Kidney epithelial cell (primary cell): ENCODE results near the gene CPPED1. TPM values are rescaled to one million over a fixed set of nuclear protein-coding genes. Genes with fewer than 3 reads are reported as not detected.
"Not testable (repeated sequence)": the region's sequence is repeated elsewhere in the genome, so short reads cannot be mapped to it uniquely, and the experiment has no call there.

Source experiments
- DNase-seq: peaks from one replicate; pipeline ENCODE4 v3.0.0-alpha.2; 2010; ENCODE audit warnings: low read depth
- H3K27me3 ChIP-seq: 2 replicates; pipeline ENCODE4 v1.6.0; 2011; ENCODE audit warnings: low read length; ENCODE audit not compliant: control insufficient read depth, insufficient read depth
- H3K36me3 ChIP-seq: 2 replicates; pipeline ENCODE4 v1.5.1; 2011; ENCODE audit warnings: low read length; ENCODE audit not compliant: control insufficient read depth, insufficient read depth
- H3K4me3 ChIP-seq: 2 replicates; pipeline ENCODE4 v1.5.1; 2011; ENCODE audit warnings: low read depth, mild to moderate bottlenecking, control low read depth, low read length
- total RNA-seq: library from RNA; depleted of rRNA; stranded (reverse); fragments of >200 nt; gene quantifications from 2 replicates; pipeline ENCODE4 v1.2.3, GENCODE V29; 2015
- TF ChIP-seq, protein P1 (sequence below): IDR thresholded peaks from 2 replicates; pipeline ENCODE4 v1.5.1; 2011; ENCODE audit warnings: mild to moderate bottlenecking, moderate library complexity, low read length, control low read depth, inconsistent platforms; ENCODE audit not compliant: insufficient read depth, poor library complexity, severe bottlenecking

The CPPED1 gene
- total RNA-seq, 1 donor from 2014 or later = 25.3 TPM

DNA sequence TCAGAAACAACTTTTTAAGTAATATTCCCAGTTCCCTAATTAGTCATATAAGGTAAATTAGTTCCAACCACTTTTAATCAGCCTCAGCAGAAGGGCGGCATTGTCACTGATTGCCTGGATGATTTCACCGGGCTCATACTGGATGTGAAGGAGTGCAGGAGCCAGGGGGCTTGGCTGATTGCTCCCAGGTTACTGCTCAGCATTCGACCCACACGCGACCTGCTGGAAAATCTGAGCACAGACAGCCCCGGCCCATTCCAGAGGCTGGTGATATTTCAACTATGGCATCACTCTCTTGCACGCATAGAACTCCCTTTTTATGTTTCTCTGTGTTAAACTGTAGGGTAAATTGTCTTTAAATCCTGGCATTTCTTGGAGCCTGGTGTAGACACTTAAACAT, 34.2 kb downstream of the CPPED1 start:
- no peaks in the 10 kb centered on the region for H3K36me3 ChIP-seq
- TF ChIP-seq, protein P1, sequence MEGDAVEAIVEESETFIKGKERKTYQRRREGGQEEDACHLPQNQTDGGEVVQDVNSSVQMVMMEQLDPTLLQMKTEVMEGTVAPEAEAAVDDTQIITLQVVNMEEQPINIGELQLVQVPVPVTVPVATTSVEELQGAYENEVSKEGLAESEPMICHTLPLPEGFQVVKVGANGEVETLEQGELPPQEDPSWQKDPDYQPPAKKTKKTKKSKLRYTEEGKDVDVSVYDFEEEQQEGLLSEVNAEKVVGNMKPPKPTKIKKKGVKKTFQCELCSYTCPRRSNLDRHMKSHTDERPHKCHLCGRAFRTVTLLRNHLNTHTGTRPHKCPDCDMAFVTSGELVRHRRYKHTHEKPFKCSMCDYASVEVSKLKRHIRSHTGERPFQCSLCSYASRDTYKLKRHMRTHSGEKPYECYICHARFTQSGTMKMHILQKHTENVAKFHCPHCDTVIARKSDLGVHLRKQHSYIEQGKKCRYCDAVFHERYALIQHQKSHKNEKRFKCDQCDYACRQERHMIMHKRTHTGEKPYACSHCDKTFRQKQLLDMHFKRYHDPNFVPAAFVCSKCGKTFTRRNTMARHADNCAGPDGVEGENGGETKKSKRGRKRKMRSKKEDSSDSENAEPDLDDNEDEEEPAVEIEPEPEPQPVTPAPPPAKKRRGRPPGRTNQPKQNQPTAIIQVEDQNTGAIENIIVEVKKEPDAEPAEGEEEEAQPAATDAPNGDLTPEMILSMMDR = no peak
- no peak overlapping the region for H3K4me3 ChIP-seq
- no peak for DNase-seq
- H3K27me3 ChIP-seq = no peaks in the 10 kb centered on the region

DNA sequence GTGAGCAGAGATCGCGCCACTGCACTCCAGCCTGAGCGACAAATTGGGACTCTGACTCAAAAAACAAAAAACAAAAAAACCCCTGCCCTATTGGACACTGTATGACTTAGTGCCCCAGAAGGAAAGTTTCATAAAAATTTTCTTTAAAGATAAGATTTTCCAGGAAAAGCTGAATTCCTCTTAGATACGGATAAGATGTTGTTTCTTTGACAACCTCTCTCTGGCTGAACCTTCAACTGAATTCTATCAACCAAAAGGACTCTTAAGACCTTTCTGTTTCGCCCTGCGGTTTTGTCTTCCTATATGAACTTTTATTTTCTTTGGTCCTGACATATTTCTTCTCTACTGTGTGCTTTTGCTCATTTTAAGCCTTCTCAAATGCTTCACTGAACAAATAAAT, 35.8 kb downstream of the CPPED1 start:
- TF ChIP-seq, protein P1 = no peak
- no peaks in the 10 kb centered on the region for H3K27me3 ChIP-seq
- DNase-seq = no peak
- no peak overlapping the region for H3K4me3 ChIP-seq
- H3K36me3 ChIP-seq = no peaks in the 10 kb centered on the region

DNA sequence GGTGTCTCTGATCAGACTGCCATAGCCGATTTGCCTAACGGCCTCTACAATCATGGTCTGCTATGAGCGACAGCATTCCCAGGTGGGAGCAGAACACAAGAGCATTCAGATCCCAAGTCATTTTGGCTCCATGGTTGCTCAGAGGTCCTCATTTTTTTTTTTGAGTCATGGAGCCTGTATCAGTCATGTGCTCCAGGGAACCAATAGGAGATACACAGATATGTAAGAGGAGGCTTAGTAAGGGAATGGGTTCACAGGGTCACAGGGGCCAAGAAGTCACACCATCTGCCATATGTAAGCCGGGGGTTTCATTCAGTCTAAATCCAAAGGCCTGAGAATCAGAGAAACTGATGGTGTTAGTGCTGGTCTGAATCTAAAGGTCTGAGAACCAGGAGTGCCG, 36.8 kb downstream of the CPPED1 start:
- Histone ChIP-seq H3K36me3 (no peaks in the 10 kb centered on the region), H3K27me3 (no peaks in the 10 kb centered on the region), H3K4me3 (no peak overlapping the region)
- no peak for DNase-seq
- TF ChIP-seq, protein P1 = no peak

DNA sequence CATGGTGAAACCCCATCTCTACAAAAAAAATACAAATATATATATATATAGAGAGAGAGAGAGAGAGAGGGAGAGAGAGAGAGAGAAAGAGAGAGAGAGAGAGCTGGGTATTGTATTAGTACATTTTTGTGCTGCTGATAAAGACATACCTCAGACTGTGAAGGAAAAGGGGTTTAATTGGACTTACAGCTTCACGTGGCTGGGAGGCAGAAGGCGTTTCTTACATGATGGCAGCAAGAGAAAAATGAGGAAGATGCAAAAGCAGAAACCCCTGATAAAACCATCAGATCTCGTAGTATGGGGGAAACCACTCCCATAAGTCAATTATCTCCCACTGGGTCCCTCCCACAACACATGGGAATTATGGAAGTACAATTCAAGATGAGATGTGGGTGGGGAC, 37.5 kb downstream of the CPPED1 start:
- not testable (repeated sequence) for DNase-seq, H3K4me3 ChIP-seq, H3K36me3 ChIP-seq, H3K27me3 ChIP-seq

DNA sequence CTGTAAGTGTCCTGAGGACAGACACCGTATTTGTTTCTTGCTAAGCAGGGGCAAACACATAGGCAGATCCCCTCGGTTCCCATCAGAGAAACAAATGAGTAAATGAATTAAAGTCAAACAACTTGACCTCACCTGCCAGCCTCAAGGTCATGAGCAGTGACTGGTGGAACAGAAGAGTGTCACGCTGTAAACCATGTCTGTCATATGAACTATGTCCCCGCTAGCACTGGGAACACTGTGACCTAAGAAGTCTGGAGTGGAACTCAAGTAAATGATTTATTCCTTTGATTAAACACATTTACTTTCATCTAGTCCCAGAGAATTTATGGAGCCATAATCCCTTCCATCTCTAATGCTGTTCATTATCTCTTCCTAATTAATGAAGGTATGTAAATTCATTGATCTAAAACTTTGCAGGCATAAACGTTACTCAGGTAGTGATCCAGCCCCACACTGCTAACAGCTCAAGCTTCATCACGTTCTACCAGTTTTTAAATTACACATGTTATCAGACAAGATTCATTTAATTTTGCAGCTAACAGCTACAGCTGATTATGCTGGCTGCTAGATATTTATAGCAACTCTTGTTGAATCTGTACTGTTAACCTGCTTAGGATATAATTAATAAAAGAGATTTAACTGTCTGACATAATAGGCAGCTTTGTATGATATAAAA, 38.7 kb downstream of the CPPED1 start:
- TF ChIP-seq, protein P1 = no peak
- no peak overlapping the region for H3K4me3 ChIP-seq
- no peak for DNase-seq

DNA sequence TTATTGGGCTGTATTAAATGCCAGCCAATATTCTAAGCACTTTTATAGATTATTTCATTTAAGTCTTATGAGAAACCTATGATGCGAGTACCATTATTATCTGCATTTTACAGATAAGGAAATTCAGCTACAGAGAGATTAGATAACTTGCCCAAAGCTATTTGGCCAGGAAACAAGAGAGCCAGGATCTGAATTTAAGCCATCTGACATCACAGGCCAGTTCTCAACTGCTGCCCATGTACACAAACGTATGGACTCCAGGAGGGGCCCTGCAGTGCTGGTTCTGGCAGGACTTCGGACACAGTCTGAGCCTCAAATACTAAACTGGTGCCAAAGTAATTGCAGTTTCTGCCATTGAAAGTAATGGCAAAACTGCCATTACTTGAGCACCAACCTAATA, 40.2 kb downstream of the CPPED1 start:
- no peak for DNase-seq
- Histone ChIP-seq H3K36me3 (no peaks in the 10 kb centered on the region), H3K4me3 (no peak overlapping the region), H3K27me3 (no peaks in the 10 kb centered on the region)
- TF ChIP-seq, protein P1 = no peak

More for the DNA sequence above, 38.7 kb downstream of the CPPED1 start:
- Histone ChIP-seq H3K27me3 (no peaks in the 10 kb centered on the region), H3K36me3 (no peaks in the 10 kb centered on the region)
